ENCODE data around the gene PPP1R13L. TPM values are rescaled to one million over a fixed set of nuclear protein-coding genes. Genes with fewer than 3 reads are reported as not detected.

The PPP1R13L gene, protein sequence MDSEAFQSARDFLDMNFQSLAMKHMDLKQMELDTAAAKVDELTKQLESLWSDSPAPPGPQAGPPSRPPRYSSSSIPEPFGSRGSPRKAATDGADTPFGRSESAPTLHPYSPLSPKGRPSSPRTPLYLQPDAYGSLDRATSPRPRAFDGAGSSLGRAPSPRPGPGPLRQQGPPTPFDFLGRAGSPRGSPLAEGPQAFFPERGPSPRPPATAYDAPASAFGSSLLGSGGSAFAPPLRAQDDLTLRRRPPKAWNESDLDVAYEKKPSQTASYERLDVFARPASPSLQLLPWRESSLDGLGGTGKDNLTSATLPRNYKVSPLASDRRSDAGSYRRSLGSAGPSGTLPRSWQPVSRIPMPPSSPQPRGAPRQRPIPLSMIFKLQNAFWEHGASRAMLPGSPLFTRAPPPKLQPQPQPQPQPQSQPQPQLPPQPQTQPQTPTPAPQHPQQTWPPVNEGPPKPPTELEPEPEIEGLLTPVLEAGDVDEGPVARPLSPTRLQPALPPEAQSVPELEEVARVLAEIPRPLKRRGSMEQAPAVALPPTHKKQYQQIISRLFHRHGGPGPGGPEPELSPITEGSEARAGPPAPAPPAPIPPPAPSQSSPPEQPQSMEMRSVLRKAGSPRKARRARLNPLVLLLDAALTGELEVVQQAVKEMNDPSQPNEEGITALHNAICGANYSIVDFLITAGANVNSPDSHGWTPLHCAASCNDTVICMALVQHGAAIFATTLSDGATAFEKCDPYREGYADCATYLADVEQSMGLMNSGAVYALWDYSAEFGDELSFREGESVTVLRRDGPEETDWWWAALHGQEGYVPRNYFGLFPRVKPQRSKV
- 24.1 to 30.7 TPM (median 26.0 TPM) in 5 replicates for total RNA-seq (2022; extraction: Qiagen RNA extraction; ENCODE audit: low read depth)

DNA sequence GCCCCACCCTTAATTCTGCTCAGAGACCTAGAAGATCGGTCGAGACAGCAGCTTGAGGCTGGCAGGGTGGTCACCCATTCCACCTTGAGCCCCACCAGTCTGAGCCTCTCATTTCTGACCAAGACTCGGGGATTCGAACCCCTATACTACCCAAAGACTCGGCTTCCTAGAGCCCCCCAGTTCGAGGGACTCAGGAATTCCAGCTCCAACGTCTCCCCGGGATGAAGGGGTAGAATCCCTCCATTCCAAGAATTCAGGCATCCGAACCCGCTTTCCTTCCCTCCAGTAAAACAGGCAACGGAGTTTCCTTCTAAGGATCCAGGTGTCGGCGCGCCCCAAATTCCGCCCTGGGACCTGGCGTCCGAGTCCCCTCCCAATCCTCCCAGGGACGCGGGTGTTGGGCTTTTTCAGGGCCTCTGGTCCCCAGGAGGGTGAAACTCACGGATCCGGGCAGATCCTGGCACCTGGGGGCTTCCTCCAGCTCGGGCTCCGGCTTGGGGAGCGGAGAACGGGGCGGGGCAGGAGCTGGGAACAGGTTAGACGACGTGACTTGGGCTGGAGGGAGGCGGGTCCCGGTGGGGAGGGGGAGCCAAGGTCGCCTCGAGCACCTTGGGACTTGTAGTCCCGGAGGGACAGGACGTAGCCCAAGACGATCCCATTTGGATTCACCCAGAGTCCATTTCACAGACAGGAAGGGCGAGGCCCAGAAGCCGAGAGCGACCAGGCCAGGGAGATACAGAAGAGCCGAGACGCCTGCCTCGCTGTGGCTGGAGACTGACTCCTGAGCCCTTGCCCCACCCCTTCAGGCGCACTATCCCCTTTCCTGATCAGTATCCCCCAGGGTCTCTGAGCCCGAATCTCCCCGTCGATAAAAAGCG, at the start of gene PPP1R13L:
Gene PPP1R13L (minus strand): TSS at position 513 of the 878 bp plus-strand sequence. CDS start 6,751 bp downstream, outside the sequence.

DNA sequence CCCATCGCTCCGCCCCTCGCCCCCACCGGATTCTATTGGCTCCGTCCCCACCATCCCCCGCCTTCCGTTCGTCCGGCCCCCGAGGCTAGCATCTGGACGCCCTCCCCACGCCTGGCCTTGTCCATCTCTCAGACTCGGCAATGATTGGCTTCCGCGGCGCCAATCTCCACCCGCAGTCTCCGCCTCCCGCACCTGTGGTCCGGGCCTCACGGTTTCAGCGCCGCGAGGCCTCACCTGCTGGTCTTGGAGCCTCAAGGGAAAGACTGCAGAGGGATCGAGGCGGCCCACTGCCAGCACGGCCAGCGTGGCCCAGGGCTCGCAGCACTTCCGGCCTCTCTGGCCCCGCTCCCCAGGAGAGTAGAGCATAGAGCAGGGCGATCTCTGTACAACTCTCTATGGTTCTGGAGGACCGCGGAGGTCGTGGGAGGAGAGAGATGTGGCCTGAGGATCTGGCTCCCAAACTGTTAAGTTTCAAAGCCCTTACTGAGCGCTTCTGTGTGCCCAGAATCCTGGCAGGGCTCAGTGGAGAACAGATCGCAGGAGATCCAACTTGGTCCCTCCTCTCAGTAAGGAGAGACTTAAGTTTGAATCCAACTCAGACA, 18.8 kb upstream of the PPP1R13L start, which contains the start of gene ERCC1:
Gene ERCC1 (minus strand): TSS at position 329 of the 602 bp plus-strand sequence. CDS start 543 bp downstream, outside the sequence.

DNA sequence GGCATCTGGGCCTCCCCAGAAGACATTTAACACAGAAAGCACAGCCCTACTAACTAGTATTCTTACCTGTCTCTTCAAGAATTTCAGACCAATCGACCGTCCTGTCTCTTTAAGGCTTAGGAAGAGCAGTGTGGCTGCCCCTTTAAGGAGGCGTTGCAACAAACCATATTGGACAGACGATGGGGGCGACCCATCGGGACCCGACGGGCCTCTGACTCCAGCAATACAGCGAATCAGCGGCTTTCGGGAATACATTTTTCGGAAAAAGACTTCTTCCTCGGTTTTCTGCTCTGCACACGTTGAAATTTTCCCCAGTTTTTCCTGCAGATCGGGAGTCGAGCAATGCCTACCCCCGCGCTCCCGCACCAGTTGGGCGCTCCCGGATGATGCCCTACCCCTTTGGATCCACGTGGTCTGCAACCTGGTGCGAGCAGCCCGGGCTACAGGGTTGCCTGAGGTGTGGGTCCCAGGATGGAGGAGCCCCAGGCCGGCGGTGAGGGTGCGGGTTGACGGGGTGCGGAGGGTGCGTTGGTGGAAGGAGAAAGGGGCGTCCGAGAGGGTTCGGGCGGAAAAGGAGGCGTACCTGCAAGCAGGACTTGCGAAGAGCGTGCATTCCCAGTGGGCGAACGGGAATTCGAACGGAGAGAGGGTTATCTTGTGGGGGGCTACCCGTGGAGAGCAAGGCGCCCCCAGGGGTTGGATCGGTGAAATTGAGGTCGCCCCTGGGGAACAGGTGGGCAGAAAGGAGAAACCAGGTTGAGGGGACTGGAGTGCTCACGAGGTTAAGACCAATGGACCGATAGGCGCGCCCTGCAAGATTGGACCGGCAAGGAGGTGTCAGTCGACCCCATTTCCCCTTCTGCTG, 1.6 kb upstream of the PPP1R13L start, which contains the start of gene POLR1G:
Gene POLR1G (plus strand): TSS at position 419 of the 865 bp plus-strand sequence. CDS start 53 bp downstream, at position 472.

DNA sequence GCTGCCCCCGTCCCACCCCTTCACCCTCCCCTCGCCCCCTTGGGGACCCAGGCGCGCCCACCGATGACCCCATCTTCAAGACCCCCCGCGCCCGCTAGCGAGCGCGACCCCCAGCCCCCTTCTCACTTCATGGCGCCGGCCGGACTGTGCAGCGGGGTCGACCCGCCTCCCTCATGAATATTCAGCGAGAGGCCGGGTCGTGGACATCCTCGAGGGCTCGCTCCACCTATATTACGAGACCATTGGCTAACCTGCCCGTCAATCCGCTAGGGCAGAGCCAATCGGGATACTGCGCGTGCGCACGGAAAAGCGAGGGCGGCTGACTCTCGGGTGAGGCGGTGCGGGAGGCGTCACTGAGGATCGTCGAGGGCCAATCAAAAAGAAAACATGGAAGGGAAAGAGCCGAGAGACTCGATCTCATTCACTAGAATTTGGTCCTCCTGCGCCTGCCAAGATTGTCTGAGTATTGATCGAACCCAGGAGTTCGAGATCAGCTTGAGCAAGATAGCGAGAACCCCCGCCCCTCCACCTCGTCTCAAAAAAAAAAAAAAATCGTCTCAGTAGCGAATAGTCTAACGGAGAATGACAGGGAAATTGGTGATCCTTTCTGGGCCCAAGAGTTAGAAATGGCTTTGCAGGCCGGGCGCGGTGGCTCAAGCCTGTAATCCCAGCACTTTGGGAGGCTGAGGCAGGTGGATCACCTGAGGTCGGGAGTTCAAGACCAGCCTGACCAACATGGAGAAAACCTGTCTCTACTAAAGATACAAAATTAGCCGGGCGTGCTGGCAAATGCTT, 34.3 kb downstream of the PPP1R13L start, which contains the start of gene ERCC2:
Gene ERCC2 (minus strand): TSS at position 164 of the 795 bp plus-strand sequence. CDS start 33 bp downstream, at position 131.

DNA sequence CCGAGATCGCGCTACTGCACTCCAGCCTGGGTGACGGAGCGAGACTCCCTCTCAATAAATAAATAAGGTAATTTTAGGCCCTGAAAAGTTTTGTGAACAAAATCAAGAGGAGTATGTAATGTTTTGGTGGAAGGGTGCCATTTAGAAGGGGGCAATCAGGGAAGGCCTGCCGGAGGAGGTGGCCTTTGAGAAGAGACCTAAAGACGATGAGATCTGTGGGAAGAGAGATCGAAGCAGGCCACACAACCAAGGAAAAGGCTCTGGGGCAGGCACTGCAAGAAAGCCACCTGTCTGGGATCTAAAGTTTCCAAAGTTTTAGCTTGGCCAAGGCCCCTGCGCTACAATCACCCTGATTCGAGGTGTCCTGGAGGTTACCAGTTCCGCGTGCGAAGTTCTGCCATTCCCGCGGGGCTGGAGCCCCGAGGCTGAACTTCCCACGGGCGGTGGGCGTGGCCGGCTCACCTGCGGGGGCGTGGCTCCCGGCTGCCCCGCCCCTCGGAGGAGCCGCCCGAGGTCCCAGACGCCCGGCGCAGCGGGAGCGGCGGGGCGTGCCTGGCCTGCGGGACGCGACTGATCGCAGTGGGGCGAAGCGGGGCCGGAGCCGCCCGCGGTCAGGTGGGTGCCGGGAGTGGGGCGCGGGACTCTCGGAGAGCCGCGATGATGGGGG, 64.5 kb downstream of the PPP1R13L start, which contains the start of gene KLC3:
Gene KLC3 (plus strand): TSS at position 519 of the 667 bp plus-strand sequence. CDS start 4,792 bp downstream, outside the sequence.

Other genes with a start within 250 kb of the PPP1R13L start
- gene NKPD1, start 244.1 kb downstream of the PPP1R13L start, total RNA-seq (2022; extraction: Qiagen RNA extraction; ENCODE audit: low read depth), result 0.08 to 0.13 TPM (median 0.08 TPM) in 5 replicates
- gene TRAPPC6A, start 226.8 kb downstream of the PPP1R13L start, total RNA-seq (2022; extraction: Qiagen RNA extraction; ENCODE audit: low read depth), result 31.7 to 46.6 TPM (median 38.0 TPM) in 5 replicates
- gene BLOC1S3, start 226.3 kb downstream of the PPP1R13L start, total RNA-seq (2022; extraction: Qiagen RNA extraction; ENCODE audit: low read depth), result 10.0 to 18.3 TPM (median 14.8 TPM) in 5 replicates
- 0.56 to 1.6 TPM (median 0.98 TPM) in 5 replicates for gene EXOC3L2, start 159.7 kb downstream of the PPP1R13L start, total RNA-seq (2022; extraction: Qiagen RNA extraction; ENCODE audit: low read depth)
- 6.0 to 8.1 TPM (median 6.7 TPM) in 5 replicates for gene MARK4, start 153.8 kb downstream of the PPP1R13L start, total RNA-seq (2022; extraction: Qiagen RNA extraction; ENCODE audit: low read depth)
- not detected in 5 replicates for gene CKM, start 82.2 kb downstream of the PPP1R13L start, total RNA-seq (2022; extraction: Qiagen RNA extraction; ENCODE audit: low read depth)
- 0.51 to 0.74 TPM (median 0.65 TPM) in 5 replicates for gene KLC3, start 64.3 kb downstream of the PPP1R13L start, total RNA-seq (2022; extraction: Qiagen RNA extraction; ENCODE audit: low read depth)
- gene ERCC2, start 34.5 kb downstream of the PPP1R13L start, total RNA-seq (2022; extraction: Qiagen RNA extraction; ENCODE audit: low read depth), result 9.5 to 13.8 TPM (median 12.5 TPM) in 5 replicates
- 41.0 to 57.9 TPM (median 48.2 TPM) in 5 replicates for gene POLR1G, start 1.6 kb upstream of the PPP1R13L start, total RNA-seq (2022; extraction: Qiagen RNA extraction; ENCODE audit: low read depth)
- 129 to 169 TPM (median 150 TPM) in 5 replicates for gene ERCC1, start 18.8 kb upstream of the PPP1R13L start, total RNA-seq (2022; extraction: Qiagen RNA extraction; ENCODE audit: low read depth)
- gene FOSB, start 62.9 kb upstream of the PPP1R13L start, total RNA-seq (2022; extraction: Qiagen RNA extraction; ENCODE audit: low read depth), result 14.6 to 21.8 TPM (median 17.2 TPM) in 5 replicates
- gene RTN2, start 92.0 kb upstream of the PPP1R13L start, total RNA-seq (2022; extraction: Qiagen RNA extraction; ENCODE audit: low read depth), result 8.8 to 12.4 TPM (median 9.7 TPM) in 5 replicates
- gene PPM1N, start 93.4 kb upstream of the PPP1R13L start, total RNA-seq (2022; extraction: Qiagen RNA extraction; ENCODE audit: low read depth), result 6.2 to 8.0 TPM (median 7.0 TPM) in 5 replicates
- 110 to 143 TPM (median 134 TPM) in 5 replicates for gene VASP, start 102.4 kb upstream of the PPP1R13L start, total RNA-seq (2022; extraction: Qiagen RNA extraction; ENCODE audit: low read depth)
- 11.8 to 17.6 TPM (median 14.7 TPM) in 5 replicates for gene OPA3, start 179.7 kb upstream of the PPP1R13L start, total RNA-seq (2022; extraction: Qiagen RNA extraction; ENCODE audit: low read depth)
- 0.07 to 0.21 TPM (median 0.14 TPM) in 4 of 5 replicates, not detected in the other for gene GPR4, start 197.1 kb upstream of the PPP1R13L start, total RNA-seq (2022; extraction: Qiagen RNA extraction; ENCODE audit: low read depth)
- 20.3 to 23.8 TPM (median 21.3 TPM) in 5 replicates for gene EML2, start 234.3 kb upstream of the PPP1R13L start, total RNA-seq (2022; extraction: Qiagen RNA extraction; ENCODE audit: low read depth)